Femur (tissue), 1 donor: ENCODE measurements around the gene NDUFB5.
"Not testable (repeated sequence)": the region's sequence is repeated elsewhere in the genome, so short reads cannot be mapped to it uniquely, and the experiment has no call there.

Experiments
- DNase-seq: peaks from one replicate; pipeline ENCODE4 v3.0.0-alpha.2; 2017

Gene NDUFB5

DNA sequence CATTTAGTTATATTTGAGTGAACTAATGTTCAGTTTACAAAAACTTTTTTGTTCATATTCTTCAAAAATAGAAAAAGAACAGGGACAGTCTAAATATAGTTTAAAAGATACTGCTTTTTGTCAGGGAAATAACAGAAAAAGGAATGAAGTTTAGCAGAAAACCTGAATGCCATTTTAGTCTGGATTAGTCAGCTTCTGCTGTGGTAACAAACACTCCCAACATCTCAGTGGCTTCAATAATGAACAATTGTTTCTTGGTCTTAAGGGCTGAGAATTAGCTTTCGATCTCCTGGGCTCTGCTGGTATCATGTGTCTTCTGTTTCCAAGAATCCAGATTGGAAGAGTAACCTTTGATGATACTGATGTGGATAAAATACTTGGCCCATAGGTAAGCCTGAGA is 35.9 kb downstream of the NDUFB5 start:
- no peak for DNase-seq

DNA sequence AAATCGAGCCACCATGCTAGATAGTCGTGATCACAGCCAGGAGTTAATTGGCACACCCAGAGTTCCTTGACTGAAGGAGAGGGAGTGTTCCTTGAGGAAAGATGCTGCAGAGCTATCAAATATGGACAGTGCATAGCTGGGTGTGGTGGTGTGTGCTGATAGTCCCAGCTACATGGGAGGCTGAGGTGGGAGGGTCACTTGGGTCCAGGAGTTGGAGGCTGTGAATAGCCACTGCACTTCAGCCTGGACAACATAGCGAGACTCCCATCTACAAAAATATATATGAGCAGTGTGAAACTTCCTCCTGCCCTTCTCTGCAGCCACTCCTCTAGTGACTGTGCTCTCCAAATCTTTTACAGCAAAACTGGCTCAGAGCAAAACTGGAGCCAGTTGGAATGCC is 38.3 kb downstream of the NDUFB5 start:
- no peak for DNase-seq

DNA sequence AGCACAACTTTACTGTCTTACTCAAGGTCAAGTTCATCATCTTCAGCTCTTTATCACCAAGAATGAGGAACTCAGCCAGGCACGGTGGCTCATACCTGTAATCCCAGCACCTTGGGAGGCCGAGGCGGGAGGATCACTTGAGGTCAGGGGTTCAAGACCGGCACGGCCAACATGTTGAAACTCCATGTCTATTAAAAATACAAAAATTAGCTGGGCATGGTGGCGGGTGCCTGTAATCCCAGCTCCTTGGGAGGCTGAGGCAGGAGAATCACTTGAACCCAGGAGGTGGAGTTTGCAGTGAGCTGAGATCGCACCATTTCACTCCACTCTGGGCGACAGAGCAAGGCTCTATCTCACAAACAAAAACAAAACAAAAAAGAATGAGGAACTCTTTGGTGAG is 39.2 kb downstream of the NDUFB5 start:
- DNase-seq: not testable (repeated sequence)

DNA sequence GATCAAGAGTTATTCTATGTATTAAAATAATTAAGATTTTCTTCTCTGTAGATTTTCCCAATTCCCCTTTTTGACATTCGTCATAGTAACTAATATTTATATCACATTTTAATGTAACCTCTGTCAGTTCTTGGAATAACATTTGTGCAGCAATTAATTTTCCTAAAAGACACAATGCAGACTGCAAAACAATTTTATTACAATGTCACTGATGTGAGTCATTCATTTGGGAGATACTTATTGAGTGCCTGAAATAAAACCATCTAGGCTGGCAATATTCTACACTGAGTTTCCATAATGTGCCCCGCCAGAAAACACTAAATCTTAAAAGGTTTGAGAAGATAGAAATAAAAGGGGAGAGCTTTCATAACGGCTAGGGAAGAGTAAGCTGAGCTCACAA is 41.6 kb downstream of the NDUFB5 start:
- DNase-seq: no peak

DNA sequence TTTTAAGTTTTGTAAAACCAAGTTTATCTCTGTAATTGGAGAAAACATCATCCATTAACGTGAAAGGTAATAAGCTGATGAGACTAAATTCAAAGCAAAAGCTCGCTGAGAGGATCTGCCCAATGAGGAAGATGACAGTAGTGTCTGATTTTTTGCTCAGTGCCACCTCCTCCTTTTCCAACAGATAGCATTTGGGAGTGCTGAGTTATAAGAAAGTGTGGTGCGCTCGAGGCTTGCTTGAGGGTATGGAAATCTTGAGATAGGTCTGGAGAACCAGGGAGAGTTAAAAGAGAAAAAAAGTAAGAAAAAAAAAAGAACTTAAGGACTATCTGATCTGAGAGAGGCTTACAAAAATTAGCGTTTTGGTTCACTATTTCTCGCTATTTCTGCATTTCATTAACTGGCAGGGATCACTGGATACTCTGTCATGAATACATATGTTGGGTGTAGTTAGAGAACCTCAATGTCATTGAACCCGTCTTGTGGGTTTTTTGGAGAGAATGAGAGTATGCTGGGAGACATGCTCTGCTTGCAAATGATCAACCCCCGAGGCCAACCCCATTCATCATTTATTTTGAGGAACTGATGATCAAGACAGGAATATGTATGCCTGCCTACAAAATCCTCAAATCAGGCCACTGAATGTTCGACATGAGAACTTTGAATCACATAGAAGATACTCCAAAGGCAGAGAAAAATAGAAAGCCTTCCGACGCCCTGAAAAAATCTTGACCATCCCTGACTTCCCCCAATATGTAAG is 47.3 kb downstream of the NDUFB5 start:
- DNase-seq: no peak

DNA sequence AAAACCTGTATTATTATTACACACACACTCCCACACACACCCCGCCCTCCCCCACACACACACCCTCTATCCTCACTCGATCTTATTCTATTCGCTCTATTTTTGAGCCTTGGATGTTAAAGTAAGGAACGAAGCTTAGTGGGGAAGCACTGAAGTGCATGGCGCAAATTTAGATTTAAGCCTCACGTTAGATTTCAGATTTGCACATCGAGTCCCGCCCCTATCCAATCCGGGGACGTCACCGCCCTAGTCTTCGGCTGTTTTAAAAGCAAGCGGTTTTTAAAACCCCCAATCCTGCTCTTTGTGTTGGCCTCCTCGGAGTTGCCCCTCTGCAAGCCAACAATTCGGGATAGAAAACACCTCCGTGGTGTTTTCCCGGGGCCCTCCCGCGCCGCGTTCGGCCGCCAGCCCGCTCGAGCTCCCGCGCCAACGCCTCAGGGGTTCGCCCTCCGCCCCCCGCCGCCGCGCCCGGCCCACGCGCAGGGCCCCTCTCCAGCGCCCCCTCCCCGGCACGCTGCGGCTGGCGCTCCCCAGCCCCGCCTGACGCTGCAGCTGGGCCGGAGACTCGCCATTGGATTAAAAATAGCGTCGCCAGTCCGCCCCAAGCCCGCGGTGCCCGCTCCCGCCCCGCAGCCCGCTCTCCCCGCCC is 48.0 kb downstream of the NDUFB5 start, which contains the start of gene USP13:
Gene USP13 (plus strand): TSS at position 594 of the 649 bp plus-strand sequence. CDS start 186 bp downstream, outside the sequence.
- peak; percentile 88 for DNase-seq

DNA sequence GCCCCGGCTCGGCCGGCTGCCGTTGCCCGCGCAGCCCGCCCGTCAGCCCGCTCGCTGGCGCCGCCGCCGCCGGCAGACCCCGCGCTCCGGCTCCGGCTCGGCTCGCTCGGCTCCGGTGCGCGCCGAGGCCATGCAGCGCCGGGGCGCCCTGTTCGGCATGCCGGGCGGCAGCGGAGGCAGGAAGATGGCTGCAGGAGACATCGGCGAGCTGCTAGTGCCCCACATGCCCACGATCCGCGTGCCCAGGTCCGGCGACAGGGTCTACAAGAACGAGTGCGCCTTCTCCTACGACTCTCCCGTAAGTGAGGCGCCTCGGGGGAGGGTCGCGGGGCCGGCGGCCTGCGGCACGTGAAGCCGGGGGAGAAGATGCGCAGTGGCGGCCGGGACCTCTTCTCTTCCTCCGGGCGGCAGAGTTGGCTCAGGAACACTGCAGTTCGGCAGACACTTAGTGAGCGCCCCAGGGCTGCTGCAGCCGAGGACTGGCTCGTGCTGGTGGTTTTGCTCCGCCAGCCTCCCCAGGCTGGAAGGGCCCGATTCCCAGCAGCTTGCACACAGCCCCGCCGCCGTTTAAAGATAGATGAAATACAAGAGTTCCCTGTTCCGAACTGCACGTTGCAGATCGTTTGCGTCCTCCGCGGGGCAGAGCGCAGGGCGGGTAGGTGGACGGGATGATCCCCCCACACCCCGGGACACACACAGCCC is 48.7 kb downstream of the NDUFB5 start:
- DNase-seq: peak; percentile 85

DNA sequence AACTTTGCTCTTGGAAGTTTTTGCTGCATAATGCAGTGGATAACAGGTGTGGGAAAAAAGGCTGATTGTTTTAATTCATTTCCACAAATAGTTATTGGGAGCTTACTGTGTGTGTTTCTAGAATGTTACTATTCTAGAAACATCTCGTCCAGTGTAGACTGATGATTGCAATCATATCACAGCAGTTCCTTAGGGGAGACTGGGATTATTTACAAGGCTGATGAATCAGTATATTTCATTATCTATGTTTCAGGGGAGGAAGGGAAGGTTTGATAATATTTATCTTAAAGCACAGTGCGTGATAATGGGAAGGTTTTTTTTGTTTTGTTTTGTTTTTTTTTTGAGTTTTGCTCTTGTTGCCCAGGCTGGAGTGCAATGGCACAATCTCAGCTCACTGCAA is 50.6 kb downstream of the NDUFB5 start:
- no peak for DNase-seq

DNA sequence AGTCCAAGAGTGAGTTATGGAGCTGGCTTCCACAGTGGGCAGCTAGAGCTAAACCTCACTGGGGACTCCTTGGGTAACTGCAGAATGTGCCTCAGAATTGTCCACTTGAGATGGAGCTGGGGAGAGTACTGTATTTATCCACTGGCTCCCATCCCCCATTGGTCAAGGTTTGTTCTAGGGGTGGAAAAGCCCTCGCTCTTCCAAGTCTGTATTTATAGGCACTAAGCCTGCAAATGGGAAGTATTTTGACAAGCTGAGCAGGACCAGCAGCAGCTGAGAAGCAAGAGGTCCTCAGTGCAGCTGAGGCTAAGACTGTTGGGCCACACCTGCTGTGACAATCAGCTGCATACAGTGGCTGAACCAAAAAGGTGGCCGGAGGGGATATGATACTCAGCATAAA is 54.0 kb downstream of the NDUFB5 start:
- no peak for DNase-seq

DNA sequence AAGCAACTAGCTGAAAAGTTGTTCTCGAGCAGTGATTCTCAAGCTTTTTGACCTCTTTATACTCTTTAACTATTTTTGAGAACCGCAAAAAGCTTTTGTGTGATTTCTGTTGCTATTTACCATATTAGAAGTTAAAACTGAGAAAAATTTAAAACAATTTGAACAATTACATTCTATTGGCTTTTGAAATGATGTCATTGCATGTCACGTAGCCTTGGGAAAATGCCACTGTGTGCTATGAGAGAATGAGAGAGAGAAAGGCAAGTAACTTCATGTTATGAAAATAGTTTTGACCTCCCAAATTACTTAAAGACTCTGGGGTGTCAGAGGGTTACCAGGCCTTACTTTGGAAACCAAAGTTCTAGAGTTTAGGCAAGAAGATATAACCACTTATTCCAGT is 56.3 kb downstream of the NDUFB5 start:
- no peak for DNase-seq

DNA sequence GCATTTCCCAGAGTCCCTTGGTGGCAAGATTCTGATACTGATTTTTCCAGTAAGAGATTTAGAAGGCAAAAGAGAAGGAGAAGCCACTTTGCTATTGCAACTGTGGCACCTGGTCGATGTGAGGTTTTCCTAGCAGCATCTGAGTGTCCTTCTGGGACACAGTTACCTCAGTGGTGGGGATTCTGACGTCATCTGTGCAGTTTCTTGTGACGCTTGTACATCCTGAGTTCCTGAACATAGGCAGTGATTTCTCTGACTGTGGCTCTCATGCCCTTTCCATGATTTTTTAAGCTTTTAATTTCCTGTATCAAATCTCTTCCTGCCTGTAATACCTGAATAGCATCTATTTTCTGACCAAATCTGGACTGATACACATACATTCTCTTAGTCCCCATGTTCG is 57.2 kb downstream of the NDUFB5 start:
- no peak for DNase-seq

DNA sequence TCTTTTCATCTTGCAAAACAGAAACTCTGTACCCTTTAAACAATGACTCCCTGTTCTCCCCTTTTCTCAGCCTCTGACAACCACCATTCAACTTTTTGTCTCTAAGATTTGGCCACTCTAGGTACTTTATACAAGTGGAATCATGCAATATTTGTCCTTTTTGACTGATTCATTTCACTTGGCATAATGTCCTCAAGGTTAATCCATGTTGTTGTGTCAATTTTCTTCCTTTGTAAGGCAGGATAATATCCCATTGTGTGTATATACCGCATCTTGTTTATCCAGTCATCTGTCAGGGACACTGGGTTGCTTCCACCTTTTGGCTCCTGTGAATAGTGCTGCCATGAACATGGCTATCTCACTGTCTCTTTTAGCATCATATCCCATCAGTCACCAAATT is 58.5 kb downstream of the NDUFB5 start:
- no peak for DNase-seq

DNA sequence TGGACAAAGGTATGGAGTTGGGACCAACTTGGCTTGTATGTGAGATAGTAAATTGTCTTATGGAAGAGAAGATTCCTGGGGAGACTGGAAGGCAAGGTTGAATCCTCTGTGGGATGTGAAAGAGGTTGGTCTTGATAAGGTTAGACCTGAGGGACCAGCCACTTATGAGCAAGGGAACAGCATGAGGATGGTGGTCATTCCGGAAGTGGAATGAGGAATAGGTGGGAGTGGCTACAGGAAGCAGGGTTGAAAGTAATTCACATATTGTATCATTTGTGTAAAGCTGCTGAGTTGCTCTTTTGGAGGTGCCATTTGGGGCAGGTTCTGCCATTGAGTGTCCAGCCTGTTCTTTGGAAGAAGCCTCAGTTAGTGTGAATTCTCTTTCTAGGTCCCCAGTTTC is 61.4 kb downstream of the NDUFB5 start:
- DNase-seq: no peak

DNA sequence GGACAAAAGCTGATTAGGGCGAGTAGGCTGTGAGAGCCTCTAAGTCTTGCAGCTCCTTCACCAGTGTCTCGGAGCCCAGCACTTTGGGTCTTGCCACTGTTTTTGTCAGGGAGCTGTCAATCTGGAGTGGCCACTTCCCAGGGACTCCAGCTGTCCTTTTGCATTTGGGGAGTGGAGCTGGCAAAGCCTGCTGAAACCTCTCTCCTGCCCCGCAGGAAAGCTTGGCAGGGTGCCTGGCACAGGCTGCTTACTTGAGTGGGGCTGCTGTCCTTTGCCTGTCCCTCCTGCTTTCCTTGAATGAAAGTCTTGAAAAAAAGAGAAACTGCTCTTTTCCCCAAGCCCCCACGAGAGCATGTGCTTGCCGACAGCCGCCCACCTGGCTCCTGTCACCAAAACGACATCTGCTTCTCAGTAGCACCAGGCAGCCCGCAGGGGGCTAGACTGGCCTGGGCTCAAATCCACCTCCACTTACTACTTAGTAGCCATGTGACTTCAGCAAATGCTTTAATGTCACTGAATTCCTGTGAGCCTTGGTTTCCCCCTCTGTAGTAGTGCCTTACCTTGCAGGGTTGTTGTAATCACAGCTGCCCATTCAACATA is 61.9 kb downstream of the NDUFB5 start:
- peak; percentile 70 for DNase-seq

DNA sequence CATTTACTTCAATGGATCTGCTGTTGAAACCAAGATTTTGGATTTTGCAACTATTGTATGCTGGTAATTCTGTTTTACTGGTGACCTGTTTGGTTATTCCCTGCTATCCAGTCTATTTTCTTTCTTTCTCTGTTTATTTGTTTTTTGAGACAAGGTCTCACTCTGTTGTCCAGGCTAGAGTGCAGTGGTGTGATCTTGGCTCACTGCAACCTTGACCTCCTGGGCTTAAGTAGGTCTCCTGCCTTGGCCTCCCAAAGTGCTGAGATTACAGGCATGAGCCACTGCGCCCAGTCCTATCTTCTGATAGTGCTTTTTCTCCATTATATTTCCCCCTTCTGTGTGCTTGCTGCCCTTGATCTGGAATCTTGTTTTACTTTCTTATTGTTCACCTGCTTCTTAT is 63.8 kb downstream of the NDUFB5 start:
- no peak for DNase-seq

DNA sequence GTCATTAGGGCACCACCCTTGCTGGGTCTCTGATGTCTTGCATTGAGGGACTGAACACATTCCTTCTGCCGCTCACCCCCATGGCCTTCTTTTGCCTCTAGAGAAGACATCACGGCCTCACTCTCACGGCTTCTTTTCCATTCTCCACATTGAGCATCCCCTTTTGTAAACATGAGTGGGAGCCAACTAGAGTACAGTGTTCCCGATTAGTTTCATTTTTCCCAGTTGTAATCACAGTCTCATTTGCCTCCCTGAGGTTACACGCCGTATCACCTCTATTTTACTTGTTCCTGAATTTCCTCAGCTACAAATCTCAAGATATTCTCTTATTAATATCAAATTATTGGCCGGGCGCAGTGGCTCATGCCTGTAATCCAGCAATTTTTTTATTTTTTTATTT is 65.7 kb downstream of the NDUFB5 start:
- DNase-seq: no peak

DNA sequence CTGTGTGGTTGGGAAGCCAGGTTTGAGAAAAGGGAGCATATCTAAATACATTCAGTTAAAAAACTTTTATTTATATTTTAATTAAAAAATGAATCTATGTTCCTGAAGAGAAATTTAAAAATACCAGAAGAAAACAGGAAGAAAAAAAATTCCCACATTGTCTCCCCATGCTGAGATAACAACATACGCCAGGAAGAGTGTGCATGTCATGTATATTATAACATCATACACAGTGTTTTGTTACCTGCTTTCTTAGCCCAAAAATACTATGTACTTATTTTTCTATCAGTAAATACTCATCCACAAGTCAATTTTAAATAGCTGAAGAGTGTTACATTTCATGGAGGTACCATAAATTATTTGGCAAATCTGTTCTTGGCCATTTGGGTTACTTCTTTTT is 66.7 kb downstream of the NDUFB5 start:
- DNase-seq: no peak

DNA sequence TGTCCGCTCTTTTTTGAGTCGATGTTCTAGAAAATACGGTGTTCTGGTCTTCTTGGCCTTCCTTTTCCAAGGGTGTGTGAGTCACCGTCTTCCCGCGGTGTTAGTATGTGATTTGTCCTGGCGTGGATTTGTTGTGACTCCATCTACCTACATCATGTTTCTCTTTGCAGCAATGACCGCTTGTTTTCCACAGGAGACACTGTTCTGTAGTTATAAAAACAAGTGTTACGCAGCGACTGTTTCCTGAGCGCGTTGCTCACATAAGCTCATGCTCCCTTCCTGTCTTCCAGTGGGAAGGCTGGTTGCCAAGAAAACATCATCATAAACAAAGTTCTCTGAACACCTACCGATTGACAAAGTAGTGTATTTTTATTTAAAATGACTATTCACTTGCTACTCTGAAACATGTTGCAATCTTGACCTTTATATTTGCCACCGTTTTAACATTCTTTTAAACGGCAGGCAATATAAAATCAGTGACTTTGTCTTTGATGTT is 67.2 kb downstream of the NDUFB5 start:
- no peak for DNase-seq

DNA sequence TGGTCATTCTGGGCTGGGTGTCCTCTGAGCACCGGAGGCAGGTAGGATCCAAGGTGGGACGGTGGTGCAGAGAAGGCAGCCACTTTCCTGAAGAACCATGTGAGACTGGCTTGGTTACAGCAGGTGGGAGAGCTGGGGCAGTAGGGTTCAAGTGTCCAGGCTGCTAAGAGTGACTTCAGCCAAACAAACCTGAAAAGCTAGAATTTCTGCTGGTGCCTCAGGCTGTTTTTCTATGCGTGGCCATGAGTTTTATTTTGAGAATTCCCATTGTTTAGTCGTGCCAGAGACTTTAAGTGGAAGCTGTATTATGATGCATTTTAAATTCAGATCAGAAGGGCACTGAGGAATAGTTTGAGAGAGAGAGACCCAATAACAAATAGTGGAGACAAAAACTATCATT is 68.3 kb downstream of the NDUFB5 start:
- no peak for DNase-seq

DNA sequence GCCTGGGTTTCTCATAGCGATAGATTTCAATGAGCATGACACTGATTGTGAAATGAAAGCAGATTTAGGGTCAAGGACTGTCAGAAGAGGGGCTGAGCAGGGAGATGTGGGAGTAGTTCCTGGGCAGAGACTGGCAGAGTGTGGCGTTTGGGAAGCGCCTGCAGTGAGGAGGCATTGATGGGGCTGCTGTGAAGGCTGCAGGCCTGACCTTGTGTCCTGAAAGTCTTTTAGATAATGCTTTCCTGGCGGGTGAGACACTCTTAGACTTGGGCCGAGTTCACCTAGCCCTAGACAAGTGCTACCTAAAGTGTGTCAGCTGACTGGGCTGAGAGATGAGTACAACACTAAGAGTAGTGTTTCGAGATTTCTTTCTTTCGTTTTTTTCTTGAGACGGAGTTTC is 68.9 kb downstream of the NDUFB5 start:
- no peak for DNase-seq

DNA sequence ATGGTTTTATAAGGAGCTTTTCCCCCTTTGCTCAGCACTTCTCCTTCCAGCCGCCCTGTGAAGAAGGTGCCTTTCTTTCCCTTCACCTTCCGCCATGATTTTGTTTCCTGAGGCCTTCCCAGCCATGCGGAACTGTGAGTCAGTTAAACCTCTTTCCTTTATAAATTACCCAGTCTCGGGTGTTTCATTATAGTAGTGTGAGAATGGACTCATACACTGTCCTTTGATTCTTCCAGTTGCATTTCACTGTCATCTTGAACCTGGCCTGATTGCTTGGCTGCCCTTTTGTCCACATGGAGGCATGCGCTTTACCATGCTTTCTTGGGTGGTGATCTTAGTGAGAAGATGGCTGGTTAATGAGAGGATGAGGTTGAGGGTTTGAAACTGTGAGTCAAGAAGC is 71.5 kb downstream of the NDUFB5 start:
- DNase-seq: no peak
